ENCODE data around the gene SLC6A18. TPM values are rescaled to one million over a fixed set of nuclear protein-coding genes. Genes with fewer than 3 reads are reported as not detected.

The SLC6A18 gene
- total RNA-seq, 2 donors from 2014 or later = not detected

GRCh38 chr5:1183424-1184162 lies 41.6 kb upstream of the SLC6A18 start:
- Mint-ChIP-seq H3K36me3 (no peaks in the 10 kb centered on the region), H3K27ac (no peak overlapping the region), H3K4me1 (ENCODE audit: low read depth in 2 of 2) (no peaks in the 10 kb centered on the region), H3K9me3 (no peaks in the 10 kb centered on the region), H3K27me3 (peaks cover 0 to 2% of the 10 kb centered on the region in 2 donors), H3K4me3 (no peak overlapping the region)
- DNase-seq (ENCODE audit: low spot score) (peak; percentile 59), ATAC-seq (no peak)

- peaks cover 4 to 7% of the 10 kb centered on the region in 2 donors for H3K27me3 Mint-ChIP-seq
- H3K27ac Mint-ChIP-seq = no peak overlapping the region
- DNase-seq (ENCODE audit: low spot score) (no peak), ATAC-seq (no peak)
- no peaks in the 10 kb centered on the region for H3K9me3 Mint-ChIP-seq
- no peaks in the 10 kb centered on the region for H3K36me3 Mint-ChIP-seq
- no peaks in the 10 kb centered on the region for H3K4me1 Mint-ChIP-seq (ENCODE audit: low read depth in 2 of 2)
- no peak overlapping the region for H3K4me3 Mint-ChIP-seq
Measured at GRCh38 chr5:1184163-1184470, 41.1 kb upstream of the SLC6A18 start.

GRCh38 chr5:1184481-1184880 lies 40.7 kb upstream of the SLC6A18 start:
- ATAC-seq = no peak
- Mint-ChIP-seq H3K27ac (no peak overlapping the region), H3K36me3 (no peaks in the 10 kb centered on the region), H3K9me3 (no peaks in the 10 kb centered on the region), H3K4me3 (no peak overlapping the region), H3K27me3 (peaks cover 7 to 11% of the 10 kb centered on the region in 2 donors), H3K4me1 (ENCODE audit: low read depth in 2 of 2) (no peaks in the 10 kb centered on the region)
- DNase-seq (ENCODE audit: low spot score) = peak; percentile 57

GRCh38 chr5:1185038-1185627 lies 40.0 kb upstream of the SLC6A18 start:
- Mint-ChIP-seq H3K9me3 (no peaks in the 10 kb centered on the region), H3K27me3 (peaks cover 7 to 16% of the 10 kb centered on the region in 2 donors), H3K4me3 (no peak overlapping the region), H3K4me1 (ENCODE audit: low read depth in 2 of 2) (no peaks in the 10 kb centered on the region), H3K36me3 (no peaks in the 10 kb centered on the region), H3K27ac (no peak overlapping the region)
- no peak for ATAC-seq
- DNase-seq (ENCODE audit: low spot score) = no peak

GRCh38 chr5:1185629-1186350 lies 39.4 kb upstream of the SLC6A18 start:
- H3K27me3 Mint-ChIP-seq = peaks cover 13 to 23% of the 10 kb centered on the region in 2 donors
- H3K4me1 Mint-ChIP-seq (ENCODE audit: low read depth in 2 of 2) = no peaks in the 10 kb centered on the region
- no peak overlapping the region for H3K4me3 Mint-ChIP-seq
- no peaks in the 10 kb centered on the region for H3K36me3 Mint-ChIP-seq
- ATAC-seq (no peak), DNase-seq (ENCODE audit: low spot score) (peak; percentile 26)
- no peak overlapping the region for H3K27ac Mint-ChIP-seq
- H3K9me3 Mint-ChIP-seq = no peaks in the 10 kb centered on the region

GRCh38 chr5:1186351-1187233 lies 38.6 kb upstream of the SLC6A18 start:
- H3K9me3 Mint-ChIP-seq = no peaks in the 10 kb centered on the region
- ATAC-seq (no peak), DNase-seq (ENCODE audit: low spot score) (peak; percentile 49)
- no peak overlapping the region for H3K27ac Mint-ChIP-seq
- peaks cover 16 to 26% of the 10 kb centered on the region in 2 donors for H3K27me3 Mint-ChIP-seq
- H3K4me1 Mint-ChIP-seq (ENCODE audit: low read depth in 2 of 2) = no peaks in the 10 kb centered on the region
- no peak overlapping the region for H3K4me3 Mint-ChIP-seq
- no peaks in the 10 kb centered on the region for H3K36me3 Mint-ChIP-seq

GRCh38 chr5:1187234-1187949 lies 37.8 kb upstream of the SLC6A18 start:
- no peaks in the 10 kb centered on the region for H3K9me3 Mint-ChIP-seq
- ATAC-seq = peak in 1 of 2 donors; percentile 20
- no peak overlapping the region for H3K27ac Mint-ChIP-seq
- no peaks in the 10 kb centered on the region for H3K36me3 Mint-ChIP-seq
- peak; percentile 54 for DNase-seq (ENCODE audit: low spot score)
- peaks cover 19 to 26% of the 10 kb centered on the region in 2 donors for H3K27me3 Mint-ChIP-seq
- H3K4me3 Mint-ChIP-seq = no peak overlapping the region
- H3K4me1 Mint-ChIP-seq (ENCODE audit: low read depth in 2 of 2) = no peaks in the 10 kb centered on the region

GRCh38 chr5:1187950-1188334 lies 37.2 kb upstream of the SLC6A18 start:
- Mint-ChIP-seq H3K4me3 (no peak overlapping the region), H3K36me3 (no peaks in the 10 kb centered on the region), H3K27me3 (peaks cover 23 to 26% of the 10 kb centered on the region in 2 donors), H3K9me3 (no peaks in the 10 kb centered on the region), H3K27ac (no peak overlapping the region), H3K4me1 (ENCODE audit: low read depth in 2 of 2) (no peaks in the 10 kb centered on the region)
- DNase-seq (ENCODE audit: low spot score) (no peak), ATAC-seq (no peak)

GRCh38 chr5:1188464-1188863 lies 36.7 kb upstream of the SLC6A18 start:
- Mint-ChIP-seq H3K9me3 (no peaks in the 10 kb centered on the region), H3K36me3 (no peaks in the 10 kb centered on the region), H3K27me3 (peaks cover 25 to 26% of the 10 kb centered on the region in 2 donors), H3K27ac (no peak overlapping the region), H3K4me1 (ENCODE audit: low read depth in 2 of 2) (no peaks in the 10 kb centered on the region), H3K4me3 (no peak overlapping the region)
- ATAC-seq (no peak), DNase-seq (ENCODE audit: low spot score) (no peak)

GRCh38 chr5:1189269-1189668 lies 35.9 kb upstream of the SLC6A18 start:
- Mint-ChIP-seq H3K4me1 (ENCODE audit: low read depth in 2 of 2) (no peaks in the 10 kb centered on the region), H3K9me3 (no peaks in the 10 kb centered on the region), H3K36me3 (no peaks in the 10 kb centered on the region), H3K27me3 (peaks cover 25 to 26% of the 10 kb centered on the region in 2 donors), H3K27ac (no peak overlapping the region), H3K4me3 (no peak overlapping the region)
- ATAC-seq = no peak
- DNase-seq (ENCODE audit: low spot score) = no peak

- H3K36me3 Mint-ChIP-seq = no peaks in the 10 kb centered on the region
Measured at GRCh38 chr5:1190278-1190677, 34.9 kb upstream of the SLC6A18 start.

GRCh38 chr5:1190837-1191239 lies 34.3 kb upstream of the SLC6A18 start:
- peaks cover 25 to 26% of the 10 kb centered on the region in 2 donors for H3K27me3 Mint-ChIP-seq
- no peaks in the 10 kb centered on the region for H3K4me1 Mint-ChIP-seq (ENCODE audit: low read depth in 2 of 2)
- peak; percentile 12 for DNase-seq (ENCODE audit: low spot score)
- no peaks in the 10 kb centered on the region for H3K9me3 Mint-ChIP-seq
- H3K27ac Mint-ChIP-seq = no peak overlapping the region
- H3K4me3 Mint-ChIP-seq = no peak overlapping the region
- ATAC-seq = no peak
- H3K36me3 Mint-ChIP-seq = no peaks in the 10 kb centered on the region

More at GRCh38 chr5:1190278-1190677, 34.9 kb upstream of the SLC6A18 start:
- H3K9me3 Mint-ChIP-seq = no peaks in the 10 kb centered on the region
- ATAC-seq (no peak), DNase-seq (ENCODE audit: low spot score) (peak; percentile 22)
- no peaks in the 10 kb centered on the region for H3K4me1 Mint-ChIP-seq (ENCODE audit: low read depth in 2 of 2)
- H3K4me3 Mint-ChIP-seq = no peak overlapping the region
- peaks cover 25 to 26% of the 10 kb centered on the region in 2 donors for H3K27me3 Mint-ChIP-seq
- H3K27ac Mint-ChIP-seq = no peak overlapping the region

GRCh38 chr5:1192971-1193590 lies 32.1 kb upstream of the SLC6A18 start:
- ATAC-seq (peak in 1 of 2 donors; percentile 48), DNase-seq (ENCODE audit: low spot score) (peak; percentile 32)
- Mint-ChIP-seq H3K9me3 (no peaks in the 10 kb centered on the region), H3K27me3 (peaks cover 30 to 33% of the 10 kb centered on the region in 2 donors), H3K27ac (no peak overlapping the region), H3K4me3 (no peak overlapping the region), H3K4me1 (ENCODE audit: low read depth in 2 of 2) (no peaks in the 10 kb centered on the region), H3K36me3 (no peaks in the 10 kb centered on the region)

Data from natural killer cell treated with Interleukin-12 subunit alpha and Interleukin-12 subunit beta and Interleukin-15 and Interleukin-18, amount 100 ng/mL, for 72 hours (primary cell).